K562 (cell line): ENCODE data around the gene MGAT4B. TPM values are rescaled to one million over a fixed set of nuclear protein-coding genes. Genes with fewer than 3 reads are reported as not detected.
A peak's percentile ranks its signal among the peaks of the same experiment; 100 is the strongest.

Experiments used
- BRD4 ChIP-seq: fragments of 200-600 bp; sonication (generic); IDR thresholded peaks from 2 replicates; pipeline ENCODE4 v1.6.1; 2017; ENCODE audit warnings: inconsistent platforms
- CEBPG ChIP-seq, 3 experiments: fragments of 200-800 bp in 1 of 3; sonication (Bioruptor generic) in 1 of 3; sonication (generic) in 1 of 3; formaldehyde crosslinking in 1 of 3; IDR thresholded peaks in 2 of 3; conservative IDR thresholded peaks in 1 of 3; 2 replicates each; pipeline versions ENCODE4 v1.6.1 to v1.8.0; 2016 to 2022; ENCODE audit warnings: missing compliant biosample characterization in 2 of 3, missing genetic modification characterization in 2 of 3, mild to moderate bottlenecking in 1 of 3, missing genetic modification reagents in 1 of 3
- CLOCK ChIP-seq: fragments of 250-450 bp; sonication (Bioruptor Pico); IDR thresholded peaks from 2 replicates; pipeline ENCODE4 v1.4.0; 2020; ENCODE audit warnings: mild to moderate bottlenecking, moderate library complexity, borderline replicate concordance
- FIP1L1 ChIP-seq: fragments of 200-400 bp; formaldehyde crosslinking; IDR thresholded peaks from 2 replicates; pipeline ENCODE4 v1.6.1; 2018; ENCODE audit warnings: mild to moderate bottlenecking, low read depth, low read length; ENCODE audit not compliant: poor library complexity, severe bottlenecking
- FUS ChIP-seq: fragments of 200-400 bp; formaldehyde crosslinking; optimal IDR thresholded peaks from 2 replicates; pipeline ENCODE3; 2017; ENCODE audit warnings: low read depth, low read length
- HMG20B ChIP-seq: fragments of 250-450 bp; sonication (Bioruptor Pico); IDR thresholded peaks from 2 replicates; pipeline ENCODE4 v1.5.0; 2021; ENCODE audit warnings: mild to moderate bottlenecking
- HOXB6 ChIP-seq: fragments of 250-450 bp; sonication (Bioruptor Pico); IDR thresholded peaks from 2 replicates; pipeline ENCODE4 v1.5.1; 2022; ENCODE audit warnings: mild to moderate bottlenecking, borderline replicate concordance
- RHOXF2B ChIP-seq: fragments of 250-450 bp; sonication (Bioruptor Pico); conservative IDR thresholded peaks from 2 replicates; pipeline ENCODE4 v1.5.1; 2021
- RREB1 ChIP-seq: fragments of 250-450 bp; sonication (Bioruptor Pico); IDR thresholded peaks from 2 replicates; pipeline ENCODE4 v1.4.0; 2020
- SMARCC2 ChIP-seq: fragments of 450-650 bp; IDR thresholded peaks from 2 replicates; pipeline ENCODE4 v1.6.1; 2017; ENCODE audit warnings: antibody characterized with exemption, moderate library complexity, mild to moderate bottlenecking, low read depth
- YY1 ChIP-seq, 3 experiments: IDR thresholded peaks; 2 replicates each; pipeline ENCODE4 v1.6.1; 2011; ENCODE audit warnings: low read length in 2 of 3, mild to moderate bottlenecking in 2 of 3, moderate library complexity in 2 of 3, borderline replicate concordance in 1 of 3, control low read depth in 1 of 3, low read depth in 1 of 3; ENCODE audit not compliant: insufficient read depth in 3 of 3, insufficient replicate concordance in 2 of 3, control insufficient read depth in 1 of 3, insufficient read length in 1 of 3; ENCODE audit errors: extremely low read depth in 1 of 3
- ZNF57 ChIP-seq: fragments of 450-650 bp; formaldehyde crosslinking; IDR thresholded peaks from 2 replicates; pipeline ENCODE4 v1.4.0; 2020; ENCODE audit warnings: mild to moderate bottlenecking, moderate library complexity
- polyA plus RNA-seq, 8 experiments: library from polyadenylated mRNA; depleted of rRNA in 4 of 8; stranded (reverse) in 5 of 8; unstranded in 3 of 8; fragments of >200 nt; fragmentation: Nextera tagmentation in 2 of 8; fragmentation: Illumina TruSeq in 1 of 8; extraction: Ambion mirVana in 2 of 8; extraction: Trizol in 1 of 8; gene quantifications; 2 replicates each; pipeline versions ENCODE4 v1.2.1 to v1.2.3, GENCODE V29; 2011 to 2014; ENCODE audit warnings: inconsistent platforms in 1 of 8, missing spikeins in 1 of 8
- total RNA-seq, 7 experiments: library from RNA; depleted of rRNA in 6 of 7; stranded (reverse); fragments of >200 nt in 6 of 7; fragmentation: Illumina TruSeq in 2 of 7; extraction: Trizol in 2 of 7; gene quantifications; 2 replicates each; pipeline versions ENCODE4 v1.2.1 to v1.2.3, GENCODE V29; 2011 to 2021; ENCODE audit warnings: low replicate concordance in 1 of 7
- TF ChIP-seq, protein P1 (sequence below): fragments of 250-450 bp; sonication (Bioruptor Pico); IDR thresholded peaks from 2 replicates; pipeline ENCODE4 v1.8.0; 2021; ENCODE audit warnings: borderline replicate concordance, mild to moderate bottlenecking, moderate library complexity; ENCODE audit not compliant: poor library complexity, severe bottlenecking
- TF ChIP-seq, protein P2 (sequence below): fragments of 250-450 bp; sonication (Bioruptor Pico); IDR thresholded peaks from 2 replicates; pipeline ENCODE4 v1.8.0; 2022; ENCODE audit warnings: inconsistent platforms

The MGAT4B gene
- total and polyA plus RNA-seq, 9 of the 15 experiments (the other 6 are each of a cell fraction or from before 2014, with no cell fraction given): 0.34 to 133 (median 75.4) TPM

DNA sequence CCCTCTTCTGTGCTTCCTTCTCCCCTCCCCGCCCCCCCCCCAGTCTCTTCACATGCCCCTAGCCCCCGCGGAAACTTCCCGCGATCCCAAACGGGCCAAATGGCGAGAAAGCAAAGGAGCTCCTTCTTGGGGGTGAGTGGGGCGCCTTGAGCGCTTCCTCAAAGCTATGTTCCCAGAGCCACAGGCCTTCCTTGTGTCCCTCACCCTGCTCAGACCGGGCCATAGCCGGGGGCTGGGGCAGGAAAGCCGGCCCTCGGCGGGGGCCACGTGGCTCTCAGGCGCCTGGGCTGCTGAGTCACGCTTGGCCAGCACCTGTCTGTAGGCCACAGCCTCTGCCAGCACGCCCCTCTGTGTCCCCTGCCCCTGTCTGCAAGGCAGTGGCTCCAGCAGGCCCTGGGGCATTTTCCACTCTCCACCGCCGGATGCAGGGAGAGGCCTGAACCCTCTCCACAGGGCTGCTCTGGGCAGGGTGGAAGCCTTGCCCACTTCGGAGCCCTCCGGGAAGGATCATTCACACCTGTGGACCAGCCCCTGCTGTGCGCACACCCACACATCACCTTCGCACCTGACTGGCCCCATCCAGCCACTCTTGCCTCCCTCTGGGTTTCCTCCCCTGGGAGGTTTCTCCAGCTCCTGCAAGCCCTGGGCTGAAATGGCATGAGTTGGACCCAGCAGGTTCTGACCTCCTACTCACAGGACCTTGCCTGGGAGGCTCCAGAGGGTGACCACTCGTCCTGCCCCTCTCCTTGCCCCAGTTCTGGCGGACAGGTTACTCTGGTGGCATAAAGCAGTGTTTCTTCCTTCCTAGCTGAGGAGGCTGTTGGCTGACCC is 12.8 kb upstream of the MGAT4B start (continued):
- peak; percentile 46; the same call in 1 of the 2 replicates for TF ChIP-seq HOXB6 (CRISPR knock-in tag)
- TF ChIP-seq FUS: no peak
- TF ChIP-seq SMARCC2: no peak
- peak; percentile 95 for TF ChIP-seq RREB1 (CRISPR knock-in tag)
- TF ChIP-seq, protein P1, sequence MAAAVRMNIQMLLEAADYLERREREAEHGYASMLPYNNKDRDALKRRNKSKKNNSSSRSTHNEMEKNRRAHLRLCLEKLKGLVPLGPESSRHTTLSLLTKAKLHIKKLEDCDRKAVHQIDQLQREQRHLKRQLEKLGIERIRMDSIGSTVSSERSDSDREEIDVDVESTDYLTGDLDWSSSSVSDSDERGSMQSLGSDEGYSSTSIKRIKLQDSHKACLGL: peak; percentile 88
- no peak for TF ChIP-seq YY1 (IDR thresholded peaks at IDR 0.05; ENCODE audit: borderline replicate concordance in 1 of 3, control insufficient read depth in 1 of 3, extremely low read depth in 1 of 3, insufficient read depth in 3 of 3, insufficient read length in 1 of 3, insufficient replicate concordance in 2 of 3, low read depth in 1 of 3, low read length in 2 of 3)
- no peak for TF ChIP-seq HMG20B (CRISPR knock-in tag)
- TF ChIP-seq, protein P2, sequence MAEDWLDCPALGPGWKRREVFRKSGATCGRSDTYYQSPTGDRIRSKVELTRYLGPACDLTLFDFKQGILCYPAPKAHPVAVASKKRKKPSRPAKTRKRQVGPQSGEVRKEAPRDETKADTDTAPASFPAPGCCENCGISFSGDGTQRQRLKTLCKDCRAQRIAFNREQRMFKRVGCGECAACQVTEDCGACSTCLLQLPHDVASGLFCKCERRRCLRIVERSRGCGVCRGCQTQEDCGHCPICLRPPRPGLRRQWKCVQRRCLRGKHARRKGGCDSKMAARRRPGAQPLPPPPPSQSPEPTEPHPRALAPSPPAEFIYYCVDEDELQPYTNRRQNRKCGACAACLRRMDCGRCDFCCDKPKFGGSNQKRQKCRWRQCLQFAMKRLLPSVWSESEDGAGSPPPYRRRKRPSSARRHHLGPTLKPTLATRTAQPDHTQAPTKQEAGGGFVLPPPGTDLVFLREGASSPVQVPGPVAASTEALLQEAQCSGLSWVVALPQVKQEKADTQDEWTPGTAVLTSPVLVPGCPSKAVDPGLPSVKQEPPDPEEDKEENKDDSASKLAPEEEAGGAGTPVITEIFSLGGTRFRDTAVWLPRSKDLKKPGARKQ (CRISPR knock-in tag): no peak
- TF ChIP-seq RHOXF2B (CRISPR knock-in tag): 0 out of 2 replicates have a peak, but pooled peaks have one; percentile 84
- TF ChIP-seq FIP1L1: peak; percentile 59
- peak; percentile 84; the same call in 1 of the 2 replicates for TF ChIP-seq CLOCK (CRISPR knock-in tag)
- no peak for TF ChIP-seq ZNF57
- peak; percentile 27 for TF ChIP-seq BRD4
- TF ChIP-seq CEBPG (CRISPR knock-in tag; IDR thresholded peaks at IDR 0.05): no peak
- TF ChIP-seq CEBPG (tag; conservative IDR thresholded peaks at IDR 0.05 in 1 of 2, IDR thresholded peaks at IDR 0.05 in 1 of 2): no peak
